ENCODE data around the gene AUH.

Gene AUH

GRCh38 chr9:91273853-91274552 lies 87.7 kb downstream of the AUH start:
- H3K27ac Mint-ChIP-seq = no peak overlapping the region

GRCh38 chr9:91271156-91271555 lies 90.6 kb downstream of the AUH start:
- peaks cover 10% of the 10 kb centered on the region for H3K4me1 Mint-ChIP-seq (ENCODE audit: low read depth)
- H3K27me3 Mint-ChIP-seq = no peaks in the 10 kb centered on the region
- H3K36me3 Mint-ChIP-seq = peaks cover 15% of the 10 kb centered on the region
- H3K4me3 Mint-ChIP-seq = no peak overlapping the region
- no peak overlapping the region for H3K27ac Mint-ChIP-seq
- no peaks in the 10 kb centered on the region for H3K9me3 Mint-ChIP-seq (ENCODE audit: low read depth)

More at GRCh38 chr9:91273853-91274552, 87.7 kb downstream of the AUH start:
- Mint-ChIP-seq H3K27me3 (no peaks in the 10 kb centered on the region), H3K4me1 (ENCODE audit: low read depth) (peaks cover 10% of the 10 kb centered on the region), H3K36me3 (peaks cover 18% of the 10 kb centered on the region), H3K4me3 (no peak overlapping the region), H3K9me3 (ENCODE audit: low read depth) (no peaks in the 10 kb centered on the region)

- H3K27ac Mint-ChIP-seq = no peak overlapping the region
- H3K4me3 Mint-ChIP-seq = no peak overlapping the region
- H3K27me3 Mint-ChIP-seq = no peaks in the 10 kb centered on the region
- H3K4me1 Mint-ChIP-seq (ENCODE audit: low read depth) = peaks cover 8% of the 10 kb centered on the region
- peaks cover 3% of the 10 kb centered on the region for H3K9me3 Mint-ChIP-seq (ENCODE audit: low read depth)
- H3K36me3 Mint-ChIP-seq = peaks cover 19% of the 10 kb centered on the region
These were observed 91.7 kb downstream of the AUH start for GRCh38 chr9:91269907-91270491.

- H3K27me3 Mint-ChIP-seq = no peaks in the 10 kb centered on the region
- H3K27ac Mint-ChIP-seq = no peak overlapping the region
- peaks cover 14% of the 10 kb centered on the region for H3K9me3 Mint-ChIP-seq (ENCODE audit: low read depth)
- H3K36me3 Mint-ChIP-seq = peaks cover 31% of the 10 kb centered on the region
- no peak overlapping the region for H3K4me3 Mint-ChIP-seq
- H3K4me1 Mint-ChIP-seq (ENCODE audit: low read depth) = peaks cover 2% of the 10 kb centered on the region
These were observed 95.3 kb downstream of the AUH start for GRCh38 chr9:91266448-91266847.

- no peak overlapping the region for H3K27ac Mint-ChIP-seq
- H3K27me3 Mint-ChIP-seq = no peaks in the 10 kb centered on the region
- peaks cover 3% of the 10 kb centered on the region for H3K4me1 Mint-ChIP-seq (ENCODE audit: low read depth)
- peaks cover 35% of the 10 kb centered on the region for H3K36me3 Mint-ChIP-seq
- H3K4me3 Mint-ChIP-seq = no peak overlapping the region
- H3K9me3 Mint-ChIP-seq (ENCODE audit: low read depth) = peaks cover 14% of the 10 kb centered on the region
These were observed 96.2 kb downstream of the AUH start for GRCh38 chr9:91265514-91265913.

GRCh38 chr9:91261417-91261816 lies 100.3 kb downstream of the AUH start:
- peaks cover 25% of the 10 kb centered on the region for H3K36me3 Mint-ChIP-seq
- H3K9me3 Mint-ChIP-seq (ENCODE audit: low read depth) = peaks cover 14% of the 10 kb centered on the region
- no peaks in the 10 kb centered on the region for H3K27me3 Mint-ChIP-seq
- no peak overlapping the region for H3K4me3 Mint-ChIP-seq
- H3K27ac Mint-ChIP-seq = peak overlapping the region; percentile 37
- H3K4me1 Mint-ChIP-seq (ENCODE audit: low read depth) = peaks cover 3% of the 10 kb centered on the region

- Mint-ChIP-seq H3K4me1 (ENCODE audit: low read depth) (peaks cover 8% of the 10 kb centered on the region), H3K27me3 (no peaks in the 10 kb centered on the region), H3K9me3 (ENCODE audit: low read depth) (peaks cover 4% of the 10 kb centered on the region), H3K4me3 (no peak overlapping the region), H3K36me3 (peaks cover 13% of the 10 kb centered on the region), H3K27ac (no peak overlapping the region)
These were observed 102.6 kb downstream of the AUH start for GRCh38 chr9:91259162-91259561.

- Mint-ChIP-seq H3K36me3 (peaks cover 8% of the 10 kb centered on the region), H3K4me3 (no peak overlapping the region), H3K27me3 (no peaks in the 10 kb centered on the region), H3K4me1 (ENCODE audit: low read depth) (peaks cover 13% of the 10 kb centered on the region), H3K9me3 (ENCODE audit: low read depth) (no peaks in the 10 kb centered on the region), H3K27ac (no peak overlapping the region)
These were observed 103.3 kb downstream of the AUH start for GRCh38 chr9:91258451-91258850.

GRCh38 chr9:91256235-91256634 lies 105.5 kb downstream of the AUH start:
- H3K27ac Mint-ChIP-seq = no peak overlapping the region
- H3K4me1 Mint-ChIP-seq (ENCODE audit: low read depth) = peaks cover 10% of the 10 kb centered on the region
- no peaks in the 10 kb centered on the region for H3K27me3 Mint-ChIP-seq
- H3K9me3 Mint-ChIP-seq (ENCODE audit: low read depth) = no peaks in the 10 kb centered on the region
- no peak overlapping the region for H3K4me3 Mint-ChIP-seq
- peaks cover 6% of the 10 kb centered on the region for H3K36me3 Mint-ChIP-seq

- Mint-ChIP-seq H3K27me3 (no peaks in the 10 kb centered on the region), H3K36me3 (peaks cover 4% of the 10 kb centered on the region), H3K4me1 (ENCODE audit: low read depth) (peaks cover 10% of the 10 kb centered on the region), H3K4me3 (no peak overlapping the region), H3K9me3 (ENCODE audit: low read depth) (no peaks in the 10 kb centered on the region), H3K27ac (no peak overlapping the region)
These were observed 106.4 kb downstream of the AUH start for GRCh38 chr9:91255327-91255726.

- Mint-ChIP-seq H3K27me3 (no peaks in the 10 kb centered on the region), H3K9me3 (ENCODE audit: low read depth) (no peaks in the 10 kb centered on the region), H3K27ac (no peak overlapping the region), H3K4me3 (no peak overlapping the region), H3K36me3 (peaks cover 3% of the 10 kb centered on the region), H3K4me1 (ENCODE audit: low read depth) (peaks cover 10% of the 10 kb centered on the region)
These were observed 108.2 kb downstream of the AUH start for GRCh38 chr9:91253488-91253887.

- H3K4me3 Mint-ChIP-seq = no peak overlapping the region
- no peaks in the 10 kb centered on the region for H3K27me3 Mint-ChIP-seq
- no peak overlapping the region for H3K27ac Mint-ChIP-seq
- peaks cover 21% of the 10 kb centered on the region for H3K4me1 Mint-ChIP-seq (ENCODE audit: low read depth)
- no peaks in the 10 kb centered on the region for H3K9me3 Mint-ChIP-seq (ENCODE audit: low read depth)
- H3K36me3 Mint-ChIP-seq = peaks cover 10% of the 10 kb centered on the region
These were observed 113.0 kb downstream of the AUH start for GRCh38 chr9:91248707-91249106.

GRCh38 chr9:91247278-91247677 lies 114.4 kb downstream of the AUH start:
- Mint-ChIP-seq H3K9me3 (ENCODE audit: low read depth) (no peaks in the 10 kb centered on the region), H3K36me3 (peaks cover 11% of the 10 kb centered on the region)

GRCh38 chr9:91246846-91247245 lies 114.9 kb downstream of the AUH start:
- H3K27ac Mint-ChIP-seq = peak overlapping the region; percentile 24
- no peaks in the 10 kb centered on the region for H3K9me3 Mint-ChIP-seq (ENCODE audit: low read depth)
- peaks cover 10% of the 10 kb centered on the region for H3K36me3 Mint-ChIP-seq
- H3K4me3 Mint-ChIP-seq = no peak overlapping the region
- no peaks in the 10 kb centered on the region for H3K27me3 Mint-ChIP-seq
- peaks cover 19% of the 10 kb centered on the region for H3K4me1 Mint-ChIP-seq (ENCODE audit: low read depth)

More at GRCh38 chr9:91247278-91247677, 114.4 kb downstream of the AUH start:
- peak overlapping the region; percentile 24 for H3K27ac Mint-ChIP-seq
- H3K27me3 Mint-ChIP-seq = no peaks in the 10 kb centered on the region
- no peak overlapping the region for H3K4me3 Mint-ChIP-seq
- peaks cover 19% of the 10 kb centered on the region for H3K4me1 Mint-ChIP-seq (ENCODE audit: low read depth)

GRCh38 chr9:91245431-91246313 lies 116.0 kb downstream of the AUH start:
- no peaks in the 10 kb centered on the region for H3K9me3 Mint-ChIP-seq (ENCODE audit: low read depth)
- H3K27ac Mint-ChIP-seq = peak overlapping the region; percentile 84
- H3K4me3 Mint-ChIP-seq = no peak overlapping the region
- peaks cover 19% of the 10 kb centered on the region for H3K4me1 Mint-ChIP-seq (ENCODE audit: low read depth)
- peaks cover 10% of the 10 kb centered on the region for H3K36me3 Mint-ChIP-seq
- no peaks in the 10 kb centered on the region for H3K27me3 Mint-ChIP-seq

All from activated naive CD8-positive, alpha-beta T cell (primary cell).